Hepatocyte (in vitro differentiated cells): Measurements from ENCODE around the gene DGKD.

Experiments
- CTCF ChIP-seq: fragments of 200-600 bp; sonication (generic); IDR thresholded peaks from 2 replicates; pipeline ENCODE4 v1.5.1; 2016; ENCODE audit warnings: antibody characterized with exemption, mild to moderate bottlenecking; ENCODE audit not compliant: poor library complexity
- EZH2phosphoT487 ChIP-seq: fragments of 200-600 bp; sonication (generic); IDR thresholded peaks from one replicate; pipeline ENCODE4 v1.6.1; 2018; ENCODE audit warnings: antibody characterized with exemption, mild to moderate bottlenecking, low read depth, moderate library complexity; ENCODE audit not compliant: unreplicated experiment, severe bottlenecking

- TF ChIP-seq EZH2phosphoT487 (no peak), CTCF (no peak)
Observed at GRCh38 chr2:233351423-233351822, 2.9 kb upstream of the DGKD start.
